RWPE2 (cell line): Measurements from ENCODE around the gene KDM6A.

Experiments used
- ATAC-seq: fragments of 200-7000 bp; cut with Tn5 transposase; 3 replicates; pipeline ENCODE4 v1.9.1; 2021; ENCODE audit warnings: low read depth
- DNase-seq: peaks from one replicate; pipeline ENCODE4 v3.0.0-alpha.2; 2020; ENCODE audit warnings: low spot score
- H3K27ac ChIP-seq: fragments of 450-650 bp; 2 replicates; pipeline ENCODE4 v1.5.1; 2017; ENCODE audit warnings: mild to moderate bottlenecking; ENCODE audit not compliant: poor library complexity, severe bottlenecking
- H3K27me3 ChIP-seq: fragments of 250-450 bp; sonication (Bioruptor Pico); 2 replicates; pipeline ENCODE4 v1.5.1; 2021; ENCODE audit warnings: mild to moderate bottlenecking, moderate library complexity; ENCODE audit not compliant: insufficient read depth, poor library complexity, severe bottlenecking
- H3K36me3 ChIP-seq: fragments of 250-450 bp; sonication (Bioruptor Pico); 2 replicates; pipeline ENCODE4 v1.5.1; 2020; ENCODE audit warnings: low read depth, mild to moderate bottlenecking, moderate library complexity
- H3K4me1 ChIP-seq: fragments of 250-450 bp; sonication (Bioruptor Pico); 2 replicates; pipeline ENCODE4 v1.5.1; 2021; ENCODE audit warnings: mild to moderate bottlenecking, moderate library complexity; ENCODE audit not compliant: insufficient read depth, poor library complexity, severe bottlenecking
- H3K4me3 ChIP-seq: fragments of 250-450 bp; sonication (Bioruptor Pico); 2 replicates; pipeline ENCODE4 v1.5.1; 2021; ENCODE audit warnings: mild to moderate bottlenecking, moderate library complexity; ENCODE audit not compliant: severe bottlenecking
- H3K9me3 ChIP-seq: fragments of 250-450 bp; sonication (Bioruptor Pico); 2 replicates; pipeline ENCODE4 v1.5.1; 2021; ENCODE audit warnings: mild to moderate bottlenecking, moderate library complexity; ENCODE audit not compliant: severe bottlenecking
- TF ChIP-seq, protein P1 (sequence below): fragments of 450-650 bp; IDR thresholded peaks from one replicate; pipeline ENCODE4 v1.5.1; 2017; ENCODE audit warnings: mild to moderate bottlenecking, moderate library complexity; ENCODE audit not compliant: poor library complexity, severe bottlenecking

Gene KDM6A

DNA sequence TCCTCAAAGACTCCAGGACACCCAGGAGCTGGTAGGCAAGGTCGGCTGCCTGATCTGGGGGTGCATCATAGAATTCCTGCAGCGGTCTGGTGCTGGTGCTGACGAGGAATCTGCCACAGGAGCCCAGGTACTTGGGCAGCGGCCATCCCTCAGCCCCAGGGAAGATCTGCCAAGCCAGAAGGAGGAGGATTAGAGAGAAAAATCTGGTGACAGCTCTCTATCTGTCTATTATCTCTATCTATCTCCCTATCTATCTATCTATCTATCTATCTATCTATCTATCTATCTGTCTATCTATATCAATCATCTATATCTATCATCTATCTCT, 281.0 kb downstream of the KDM6A start:
- Histone ChIP-seq H3K36me3 (no peaks in the 10 kb centered on the region), H3K27me3 (no peaks in the 10 kb centered on the region), H3K27ac (no peak overlapping the region), H3K9me3 (no peaks in the 10 kb centered on the region), H3K4me3 (no peak overlapping the region), H3K4me1 (no peaks in the 10 kb centered on the region)
- no peak for ATAC-seq
- DNase-seq: no peak
- TF ChIP-seq, protein P1, sequence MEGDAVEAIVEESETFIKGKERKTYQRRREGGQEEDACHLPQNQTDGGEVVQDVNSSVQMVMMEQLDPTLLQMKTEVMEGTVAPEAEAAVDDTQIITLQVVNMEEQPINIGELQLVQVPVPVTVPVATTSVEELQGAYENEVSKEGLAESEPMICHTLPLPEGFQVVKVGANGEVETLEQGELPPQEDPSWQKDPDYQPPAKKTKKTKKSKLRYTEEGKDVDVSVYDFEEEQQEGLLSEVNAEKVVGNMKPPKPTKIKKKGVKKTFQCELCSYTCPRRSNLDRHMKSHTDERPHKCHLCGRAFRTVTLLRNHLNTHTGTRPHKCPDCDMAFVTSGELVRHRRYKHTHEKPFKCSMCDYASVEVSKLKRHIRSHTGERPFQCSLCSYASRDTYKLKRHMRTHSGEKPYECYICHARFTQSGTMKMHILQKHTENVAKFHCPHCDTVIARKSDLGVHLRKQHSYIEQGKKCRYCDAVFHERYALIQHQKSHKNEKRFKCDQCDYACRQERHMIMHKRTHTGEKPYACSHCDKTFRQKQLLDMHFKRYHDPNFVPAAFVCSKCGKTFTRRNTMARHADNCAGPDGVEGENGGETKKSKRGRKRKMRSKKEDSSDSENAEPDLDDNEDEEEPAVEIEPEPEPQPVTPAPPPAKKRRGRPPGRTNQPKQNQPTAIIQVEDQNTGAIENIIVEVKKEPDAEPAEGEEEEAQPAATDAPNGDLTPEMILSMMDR: no peak

DNA sequence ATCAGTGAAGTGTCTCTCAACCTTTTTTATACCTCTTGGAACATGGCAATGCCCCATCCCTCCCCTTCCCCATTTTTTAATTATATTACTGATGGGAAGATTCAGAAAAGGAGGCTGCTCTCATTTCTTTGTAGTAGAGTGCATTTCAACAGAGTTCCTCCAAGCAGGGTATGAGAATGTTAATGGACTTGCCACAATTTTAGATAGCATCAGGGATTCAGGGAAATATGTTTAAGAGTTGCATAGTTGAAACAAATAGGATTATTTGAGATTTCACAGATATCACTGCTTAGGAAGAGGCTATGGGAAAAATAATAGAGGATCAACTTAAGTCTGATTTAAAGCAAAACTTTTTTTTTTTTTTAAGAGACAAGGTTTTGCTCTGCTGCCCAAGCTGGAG, 281.5 kb downstream of the KDM6A start:
- DNase-seq (no peak), ATAC-seq (no peak)
- Histone ChIP-seq H3K4me3 (no peak overlapping the region), H3K27ac (no peak overlapping the region), H3K27me3 (no peaks in the 10 kb centered on the region), H3K36me3 (no peaks in the 10 kb centered on the region), H3K4me1 (no peaks in the 10 kb centered on the region), H3K9me3 (no peaks in the 10 kb centered on the region)
- TF ChIP-seq, protein P1: no peak

DNA sequence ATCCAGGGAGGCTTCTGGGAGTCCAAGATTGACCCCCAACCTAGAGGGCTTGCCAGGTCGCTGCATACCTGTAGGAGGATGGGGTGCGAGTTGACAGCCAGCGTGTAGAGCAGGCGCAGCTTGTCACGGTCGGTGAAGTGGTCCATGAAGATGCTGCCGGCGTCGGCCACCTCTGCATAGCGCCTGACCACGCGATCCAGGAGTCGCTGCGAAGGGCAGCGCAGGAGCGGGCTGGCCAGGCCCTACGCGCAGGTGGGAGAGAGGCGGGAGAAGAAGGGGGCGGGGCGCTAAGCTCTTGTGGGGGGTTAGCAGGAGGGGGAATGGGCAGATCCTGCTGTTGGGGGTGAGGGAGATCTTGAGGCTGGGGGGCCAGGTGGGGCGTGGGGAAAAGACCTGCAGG, 284.7 kb downstream of the KDM6A start:
- ATAC-seq (no peak), DNase-seq (no peak)
- Histone ChIP-seq H3K27me3 (no peaks in the 10 kb centered on the region), H3K9me3 (no peaks in the 10 kb centered on the region), H3K4me3 (no peak overlapping the region), H3K27ac (no peak overlapping the region), H3K36me3 (no peaks in the 10 kb centered on the region), H3K4me1 (no peaks in the 10 kb centered on the region)
- TF ChIP-seq, protein P1: no peak
